HepG2 (cell line): ENCODE results near the gene SOS2. TPM values are rescaled to one million over a fixed set of nuclear protein-coding genes. Genes with fewer than 3 reads are reported as not detected.

Source experiments
- KIAA2018 ChIP-seq: sonication (generic); formaldehyde crosslinking; IDR thresholded peaks from 2 replicates; pipeline ENCODE4 v1.5.0; 2020; ENCODE audit warnings: mild to moderate bottlenecking, missing genetic modification reagents, borderline replicate concordance
- PATZ1 ChIP-seq: sonication (generic); formaldehyde crosslinking; IDR thresholded peaks from 2 replicates; pipeline ENCODE4 v1.4.0; 2020; ENCODE audit warnings: missing genetic modification reagents
- ZNF788 ChIP-seq: sonication (generic); formaldehyde crosslinking; IDR thresholded peaks from 2 replicates; pipeline ENCODE4 v1.5.0; 2020; ENCODE audit warnings: mild to moderate bottlenecking, missing genetic modification reagents, borderline replicate concordance
- polyA plus RNA-seq, 8 experiments: library from polyadenylated mRNA; depleted of rRNA in 3 of 8; stranded (reverse) in 7 of 8; unstranded in 1 of 8; fragments of >200 nt; fragmentation: Illumina TruSeq in 4 of 8; extraction: Trizol in 4 of 8; gene quantifications; 2 replicates each; pipeline versions ENCODE4 v1.2.1 to v1.2.3, GENCODE V29; 2011 to 2016; ENCODE audit warnings: low read depth in 4 of 8, missing spikeins in 1 of 8, mixed read lengths in 1 of 8; ENCODE audit not compliant: insufficient read depth in 1 of 8
- total RNA-seq, 5 experiments: library from RNA; depleted of rRNA; stranded (reverse); fragments of >200 nt; fragmentation: Illumina TruSeq; extraction: Trizol; gene quantifications; 2 replicates each; pipeline ENCODE4 v1.2.3, GENCODE V29; 2016; ENCODE audit warnings: low read depth in 1 of 5
- TF ChIP-seq, protein P1 (sequence below): sonication (generic); formaldehyde crosslinking; IDR thresholded peaks from 2 replicates; pipeline ENCODE4 v1.4.0; 2020; ENCODE audit warnings: mild to moderate bottlenecking, missing genetic modification reagents
- TF ChIP-seq, protein P2 (sequence below): sonication (generic); formaldehyde crosslinking; conservative IDR thresholded peaks from 2 replicates; pipeline ENCODE4 v1.8.1; 2023; ENCODE audit warnings: missing genetic modification reagents

SOS2 gene
- total and polyA plus RNA-seq, 2 of the 13 experiments (the other 11 are each of a cell fraction or from before 2014, with no cell fraction given) = 9.3 to 12.1 TPM

DNA sequence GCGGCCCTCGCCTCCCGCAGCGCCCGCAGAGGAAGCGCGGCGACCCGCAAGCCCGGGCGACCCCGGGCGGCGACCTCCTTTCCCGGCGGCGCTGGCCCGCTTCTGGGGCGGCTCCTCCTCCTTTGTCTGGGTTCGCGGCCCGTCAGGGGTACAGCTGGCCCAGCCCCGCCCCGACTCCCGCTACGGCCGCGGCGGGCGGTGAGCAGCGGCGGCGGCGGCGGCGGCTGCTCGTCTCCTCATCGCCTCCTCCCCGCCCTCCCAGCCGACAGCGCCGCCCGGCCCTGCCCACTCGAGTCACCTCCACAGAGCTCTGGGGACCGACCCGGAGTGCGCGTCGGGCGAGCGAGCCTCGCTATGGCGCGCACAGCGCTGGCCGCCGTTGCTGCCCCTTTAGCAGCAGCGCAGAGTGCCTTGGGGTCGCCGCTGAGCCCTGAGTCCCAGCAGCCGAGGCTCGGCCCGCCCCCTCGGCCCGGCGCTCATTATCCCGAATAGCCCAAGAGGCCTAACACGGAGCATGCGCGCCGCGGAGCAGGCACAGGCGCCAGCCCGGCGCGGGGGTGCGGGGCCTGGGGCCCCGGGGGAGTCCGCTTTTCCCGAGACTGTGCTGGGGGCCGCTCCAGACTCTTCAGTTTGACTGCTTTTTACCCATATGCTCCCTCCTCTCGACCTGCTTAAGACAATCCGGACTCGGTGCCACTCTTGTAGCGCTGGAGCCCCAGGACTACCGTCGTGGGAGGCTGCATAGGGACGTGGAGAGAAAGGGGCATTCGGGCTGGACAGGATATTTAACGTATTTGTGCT is at the start of gene SOS2 (continued):
- TF ChIP-seq, protein P1, sequence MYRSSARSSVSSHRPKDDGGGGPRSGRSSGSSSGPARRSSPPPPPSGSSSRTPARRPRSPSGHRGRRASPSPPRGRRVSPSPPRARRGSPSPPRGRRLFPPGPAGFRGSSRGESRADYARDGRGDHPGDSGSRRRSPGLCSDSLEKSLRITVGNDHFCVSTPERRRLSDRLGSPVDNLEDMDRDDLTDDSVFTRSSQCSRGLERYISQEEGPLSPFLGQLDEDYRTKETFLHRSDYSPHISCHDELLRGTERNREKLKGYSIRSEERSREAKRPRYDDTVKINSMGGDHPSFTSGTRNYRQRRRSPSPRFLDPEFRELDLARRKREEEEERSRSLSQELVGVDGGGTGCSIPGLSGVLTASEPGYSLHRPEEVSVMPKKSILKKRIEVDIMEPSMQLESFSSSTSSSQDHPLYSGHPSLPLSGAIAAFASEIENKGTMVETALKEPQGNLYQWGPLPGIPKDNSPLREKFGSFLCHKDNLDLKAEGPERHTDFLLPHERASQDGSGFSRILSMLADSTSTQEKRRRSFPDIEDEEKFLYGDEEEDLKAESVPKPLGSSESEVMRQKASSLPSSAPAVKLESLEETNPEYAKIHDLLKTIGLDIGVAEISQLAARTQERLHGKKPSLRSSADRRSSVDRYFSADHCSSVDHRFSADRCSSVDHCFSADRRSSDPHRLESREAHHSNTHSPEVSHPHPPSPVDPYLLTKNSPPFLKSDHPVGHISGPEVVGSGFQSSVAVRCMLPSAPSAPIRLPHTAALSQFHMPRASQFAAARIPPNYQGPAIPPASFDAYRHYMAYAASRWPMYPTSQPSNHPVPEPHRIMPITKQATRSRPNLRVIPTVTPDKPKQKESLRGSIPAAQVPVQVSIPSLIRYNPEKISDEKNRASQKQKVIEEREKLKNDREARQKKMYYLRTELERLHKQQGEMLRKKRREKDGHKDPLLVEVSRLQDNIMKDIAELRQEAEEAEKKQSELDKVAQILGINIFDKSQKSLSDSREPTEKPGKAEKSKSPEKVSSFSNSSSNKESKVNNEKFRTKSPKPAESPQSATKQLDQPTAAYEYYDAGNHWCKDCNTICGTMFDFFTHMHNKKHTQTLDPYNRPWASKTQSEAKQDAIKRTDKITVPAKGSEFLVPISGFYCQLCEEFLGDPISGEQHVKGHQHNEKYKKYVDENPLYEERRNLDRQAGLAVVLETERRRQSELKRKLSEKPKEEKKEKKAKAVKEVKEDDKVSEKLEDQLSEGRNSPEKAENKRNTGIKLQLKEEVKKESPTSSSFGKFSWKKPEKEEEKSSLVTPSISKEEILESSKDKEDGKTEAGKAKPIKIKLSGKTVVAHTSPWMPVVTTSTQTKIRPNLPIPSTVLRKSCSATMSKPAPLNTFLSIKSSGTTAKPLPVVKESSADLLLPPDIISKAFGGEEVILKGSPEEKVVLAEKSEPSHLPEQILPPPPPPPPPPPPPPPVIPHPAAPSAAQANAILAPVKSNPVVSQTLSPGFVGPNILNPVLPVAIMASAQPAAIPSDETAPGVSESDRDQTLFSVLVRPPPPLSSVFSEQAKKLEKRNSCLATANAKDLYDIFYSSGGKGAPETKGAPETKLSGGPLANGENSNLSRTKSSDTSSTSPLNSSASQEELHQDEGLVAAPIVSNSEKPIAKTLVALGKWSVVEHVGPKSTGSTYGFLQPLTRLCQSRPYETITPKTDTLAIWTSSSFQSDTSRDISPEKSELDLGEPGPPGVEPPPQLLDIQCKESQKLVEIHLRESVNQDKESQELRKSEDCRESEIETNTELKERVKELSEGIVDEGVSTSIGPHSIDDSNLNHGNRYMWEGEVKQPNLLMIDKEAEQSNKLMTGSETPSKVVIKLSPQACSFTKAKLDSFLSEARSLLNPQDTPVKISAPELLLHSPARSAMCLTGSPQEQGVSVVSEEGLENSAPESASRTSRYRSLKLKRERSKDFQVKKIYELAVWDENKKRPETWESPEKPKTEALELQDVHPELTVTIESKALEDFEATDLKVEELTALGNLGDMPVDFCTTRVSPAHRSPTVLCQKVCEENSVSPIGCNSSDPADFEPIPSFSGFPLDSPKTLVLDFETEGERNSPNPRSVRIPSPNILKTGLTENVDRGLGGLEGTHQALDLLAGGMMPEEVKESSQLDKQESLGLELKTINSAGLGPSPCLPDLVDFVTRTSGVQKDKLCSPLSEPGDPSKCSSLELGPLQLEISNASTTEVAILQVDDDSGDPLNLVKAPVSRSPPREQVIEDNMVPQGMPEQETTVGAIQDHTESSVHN (CRISPR knock-in tag) = no peak; the same call in 1 of the 2 replicates
- TF ChIP-seq KIAA2018 = no peak
- TF ChIP-seq, protein P2, sequence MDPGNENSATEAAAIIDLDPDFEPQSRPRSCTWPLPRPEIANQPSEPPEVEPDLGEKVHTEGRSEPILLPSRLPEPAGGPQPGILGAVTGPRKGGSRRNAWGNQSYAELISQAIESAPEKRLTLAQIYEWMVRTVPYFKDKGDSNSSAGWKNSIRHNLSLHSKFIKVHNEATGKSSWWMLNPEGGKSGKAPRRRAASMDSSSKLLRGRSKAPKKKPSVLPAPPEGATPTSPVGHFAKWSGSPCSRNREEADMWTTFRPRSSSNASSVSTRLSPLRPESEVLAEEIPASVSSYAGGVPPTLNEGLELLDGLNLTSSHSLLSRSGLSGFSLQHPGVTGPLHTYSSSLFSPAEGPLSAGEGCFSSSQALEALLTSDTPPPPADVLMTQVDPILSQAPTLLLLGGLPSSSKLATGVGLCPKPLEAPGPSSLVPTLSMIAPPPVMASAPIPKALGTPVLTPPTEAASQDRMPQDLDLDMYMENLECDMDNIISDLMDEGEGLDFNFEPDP = no peak
- TF ChIP-seq ZNF788 (CRISPR knock-in tag) = peak; percentile 78; the same call in 1 of the 2 replicates
- peak; percentile 49 for TF ChIP-seq PATZ1 (CRISPR knock-in tag)
